ENCODE results near the gene YJEFN3. TPM values are rescaled to one million over a fixed set of nuclear protein-coding genes. Genes with fewer than 3 reads are reported as not detected.

The YJEFN3 gene
- total RNA-seq, 4 donors from 2014 or later: 0.08 to 0.57 (median 0.15) TPM

- 84 to 86% methylated on average over 7 of the region's 11 CpGs for WGBS, 2 donors
- intact Hi-C loops (cut with DNase I): loop anchor here (5.0 kb wide), 1 partner anchor 112 kb away; the partner anchor contains the start of gene GMIP
- Histone ChIP-seq H3K4me1 (peaks cover 6 to 14% (median 6%) of the 10 kb centered on the region in 3 donors), H3K36me3 (peaks cover 12 to 47% (median 30%) of the 10 kb centered on the region in 3 donors), H3K9me3 (no peaks in the 10 kb centered on the region), H3K27me3 (no peaks in the 10 kb centered on the region), H3K27ac (no peak overlapping the region), H3K4me3 (no peak overlapping the region)
- no peak for TF ChIP-seq POLR2A (IDR thresholded peaks at IDR 0.05)
- DNase-seq: no peak
Measured at GRCh38 chr19:19529783-19530422, 1.2 kb downstream of the YJEFN3 start.

GRCh38 chr19:19530423-19530804 is 1.7 kb downstream of the YJEFN3 start:
- WGBS, 2 donors: 42 to 50% methylated on average over 8 to 9 of the region's 9 CpGs
- no peaks in the 10 kb centered on the region for H3K9me3 ChIP-seq
- H3K27ac ChIP-seq: no peak overlapping the region
- TF ChIP-seq POLR2A (IDR thresholded peaks at IDR 0.05) (no peak), CTCF (IDR thresholded peaks at IDR 0.05) (no peak)
- H3K4me1 ChIP-seq: peaks cover 6 to 14% (median 6%) of the 10 kb centered on the region in 3 donors
- H3K27me3 ChIP-seq: peaks cover 0 to 2% (median 0%) of the 10 kb centered on the region in 4 donors
- intact Hi-C loops (cut with DNase I): loop anchor here (5.0 kb wide), 1 partner anchor 112 kb away; the partner anchor contains the start of gene GMIP
- H3K36me3 ChIP-seq: peaks cover 12 to 42% (median 30%) of the 10 kb centered on the region in 3 donors
- no peak for DNase-seq
- H3K4me3 ChIP-seq: no peak overlapping the region

DNA sequence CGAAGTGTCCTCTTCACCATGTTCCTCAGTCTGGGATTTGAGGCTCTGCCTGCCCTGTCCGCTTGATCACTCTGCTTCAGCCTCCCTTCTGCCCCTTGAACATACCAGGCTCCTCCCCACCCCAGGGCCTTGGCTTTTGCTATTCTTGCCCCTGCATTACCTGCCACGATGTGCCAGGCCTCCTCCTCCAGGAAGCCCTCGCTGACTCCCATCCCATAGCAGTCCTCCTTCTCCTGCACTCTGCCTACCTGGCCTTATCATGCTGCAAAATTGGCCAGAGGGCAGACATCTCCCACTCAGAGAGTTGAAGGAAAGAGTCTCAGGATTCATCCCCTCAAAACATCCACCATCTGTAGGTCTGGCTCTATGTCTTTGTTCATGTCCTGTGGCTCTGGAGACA is 2.2 kb downstream of the YJEFN3 start:
- H3K4me1 ChIP-seq: peaks cover 6 to 14% (median 6%) of the 10 kb centered on the region in 3 donors
- H3K4me3 ChIP-seq: no peak overlapping the region
- no peak for TF ChIP-seq CTCF (IDR thresholded peaks at IDR 0.05)
- no peak for TF ChIP-seq POLR2A (IDR thresholded peaks at IDR 0.05)
- peaks cover 12 to 37% (median 30%) of the 10 kb centered on the region in 3 donors for H3K36me3 ChIP-seq
- no peak for DNase-seq
- intact Hi-C loops (cut with DNase I): loop anchor here (5.0 kb wide), 1 partner anchor 111 kb away; the partner anchor contains the start of gene GMIP
- H3K27me3 ChIP-seq: peaks cover 0 to 6% (median 0%) of the 10 kb centered on the region in 4 donors
- no peak overlapping the region for H3K27ac ChIP-seq
- H3K9me3 ChIP-seq: no peaks in the 10 kb centered on the region
- WGBS, 2 donors: 75 to 79% methylated on average over 3 to 4 of the region's 4 CpGs

GRCh38 chr19:19531951-19532805 is 3.5 kb downstream of the YJEFN3 start:
- Histone ChIP-seq H3K9me3 (no peaks in the 10 kb centered on the region), H3K27me3 (peaks cover 0 to 17% (median 0%) of the 10 kb centered on the region in 4 donors), H3K4me1 (peaks cover 6 to 16% (median 6%) of the 10 kb centered on the region in 3 donors), H3K27ac (no peak overlapping the region), H3K36me3 (peaks cover 8 to 24% (median 18%) of the 10 kb centered on the region in 3 donors), H3K4me3 (peak overlapping the region in 1 of 4 donors; percentile 21)
- intact Hi-C loops (cut with DNase I): loop anchor here (5.0 kb wide), 1 partner anchor 110 kb away; the partner anchor contains the start of gene GMIP
- TF ChIP-seq POLR2A (IDR thresholded peaks at IDR 0.05) (no peak), CTCF (IDR thresholded peaks at IDR 0.05) (peak; percentile 92 to 99 (median 94))
- 38 to 46% methylated on average over 12 to 24 of the region's 48 CpGs for WGBS, 2 donors
- DNase-seq: no peak

- H3K4me1 ChIP-seq: peaks cover 10 to 25% (median 14%) of the 10 kb centered on the region in 3 donors
- H3K27ac ChIP-seq: no peak overlapping the region
- no peak for DNase-seq
- H3K9me3 ChIP-seq: no peaks in the 10 kb centered on the region
- intact Hi-C loops (cut with DNase I): loop anchor here (5.0 kb wide), 1 partner anchor 109 kb away; the partner anchor contains the start of gene GMIP
- H3K4me3 ChIP-seq: no peak overlapping the region
- H3K36me3 ChIP-seq: peaks cover 0 to 16% (median 9%) of the 10 kb centered on the region in 3 donors
- peaks cover 0 to 26% (median under 1%) of the 10 kb centered on the region in 4 donors for H3K27me3 ChIP-seq
- no peak for TF ChIP-seq CTCF (IDR thresholded peaks at IDR 0.05)
- TF ChIP-seq POLR2A (IDR thresholded peaks at IDR 0.05): no peak
- 51 to 54% methylated on average over 9 to 11 of the region's 14 CpGs for WGBS, 2 donors
Measured at GRCh38 chr19:19532806-19533701, 4.3 kb downstream of the YJEFN3 start.

Measured in esophagus squamous epithelium (tissue), 5 donors.